Liver (tissue), 9 donors: ENCODE data around the gene PRDM1. TPM values are rescaled to one million over a fixed set of nuclear protein-coding genes. Genes with fewer than 3 reads are reported as not detected.

Experiments used
- DNase-seq: peaks from one replicate; pipeline ENCODE4 v3.0.0-alpha.2; 2017; ENCODE audit warnings: low spot score
- H3K27ac ChIP-seq, 2 donors: one replicate each; pipeline ENCODE4 v1.7.0; 2013; ENCODE audit warnings: inconsistent platforms in 2 of 2, low read length in 2 of 2, control low read depth in 1 of 2, low read depth in 1 of 2, mild to moderate bottlenecking in 1 of 2
- H3K27me3 ChIP-seq, 4 donors: one replicate each; pipeline versions ENCODE4 v1.6.1 to v1.7.0; 2013; ENCODE audit warnings: low read length in 3 of 4, inconsistent platforms in 1 of 4, mild to moderate bottlenecking in 1 of 4, moderate library complexity in 1 of 4; ENCODE audit not compliant: control insufficient read depth in 4 of 4, insufficient read depth in 4 of 4
- H3K36me3 ChIP-seq, 4 donors: one replicate each; pipeline versions ENCODE4 v1.6.1 to v1.7.0; 2013; ENCODE audit warnings: low read length in 3 of 4, mild to moderate bottlenecking in 3 of 4, low read depth in 1 of 4, moderate library complexity in 1 of 4; ENCODE audit not compliant: control insufficient read depth in 4 of 4, insufficient read depth in 3 of 4
- H3K4me1 ChIP-seq, 4 donors: one replicate each; pipeline versions ENCODE4 v1.6.1 to v1.7.0; 2013; ENCODE audit warnings: low read length in 3 of 4, mild to moderate bottlenecking in 3 of 4, moderate library complexity in 1 of 4; ENCODE audit not compliant: control insufficient read depth in 4 of 4, insufficient read depth in 4 of 4
- H3K4me3 ChIP-seq, 3 donors: one replicate each; pipeline versions ENCODE4 v1.6.1 to v1.7.0; 2013; ENCODE audit warnings: low read length in 3 of 3, control low read depth in 1 of 3, low read depth in 1 of 3, mild to moderate bottlenecking in 1 of 3
- H3K9ac ChIP-seq, 2 donors: one replicate each; pipeline ENCODE4 v1.7.0; 2013; ENCODE audit warnings: low read length in 2 of 2, mild to moderate bottlenecking in 2 of 2, moderate library complexity in 2 of 2, control low read depth in 1 of 2, low read depth in 1 of 2
- H3K9me3 ChIP-seq, 4 donors: one replicate each; pipeline versions ENCODE4 v1.6.1 to v1.7.0; 2013; ENCODE audit warnings: low read length in 3 of 4; ENCODE audit not compliant: control insufficient read depth in 4 of 4
- ATF3 ChIP-seq: IDR thresholded peaks from 2 replicates; pipeline ENCODE4 v1.6.1; 2016; ENCODE audit warnings: antibody characterized with exemption
- CTCF ChIP-seq: fragments of 150-350 bp; IDR thresholded peaks from 2 replicates; pipeline ENCODE4 v1.5.1; 2017; ENCODE audit warnings: improper control_type of control experiment, low read depth, low read length; ENCODE audit not compliant: missing input control
- EGR1 ChIP-seq, 2 donors: IDR thresholded peaks; 2 replicates each; pipeline ENCODE4 v1.6.1; 2016 to 2018; ENCODE audit warnings: antibody characterized with exemption in 2 of 2, low read depth in 2 of 2
- FOXA1 ChIP-seq: IDR thresholded peaks from 2 replicates; pipeline ENCODE4 v1.6.1; 2016; ENCODE audit warnings: antibody characterized with exemption
- FOXA2 ChIP-seq: IDR thresholded peaks from 2 replicates; pipeline ENCODE4 v1.6.1; 2016; ENCODE audit warnings: antibody characterized with exemption
- GABPA ChIP-seq, 2 donors: IDR thresholded peaks in 1 of 2; conservative IDR thresholded peaks in 1 of 2; 2 replicates each; pipeline ENCODE4 v1.6.1; 2016; ENCODE audit warnings: antibody characterized with exemption in 2 of 2, mild to moderate bottlenecking in 1 of 2, moderate library complexity in 1 of 2
- HNF4A ChIP-seq, 2 donors: conservative IDR thresholded peaks; 2 replicates each; pipeline ENCODE4 v1.6.1; 2016; ENCODE audit warnings: antibody characterized with exemption in 2 of 2, mild to moderate bottlenecking in 2 of 2
- HNF4G ChIP-seq: IDR thresholded peaks from 2 replicates; pipeline ENCODE4 v1.6.1; 2016; ENCODE audit warnings: antibody characterized with exemption
- JUND ChIP-seq, 2 donors: IDR thresholded peaks; 2 replicates each; pipeline ENCODE4 v1.6.1; 2016; ENCODE audit warnings: antibody characterized with exemption in 2 of 2
- NR2F2 ChIP-seq: IDR thresholded peaks from 2 replicates; pipeline ENCODE4 v1.6.1; 2016; ENCODE audit warnings: antibody characterized with exemption
- RAD21 ChIP-seq, 2 donors: IDR thresholded peaks; 2 replicates each; pipeline ENCODE4 v1.6.1; 2016; ENCODE audit warnings: antibody characterized with exemption in 2 of 2, mild to moderate bottlenecking in 2 of 2
- REST ChIP-seq: IDR thresholded peaks from 2 replicates; pipeline ENCODE4 v1.6.1; 2016; ENCODE audit warnings: antibody characterized with exemption, mild to moderate bottlenecking
- RXRA ChIP-seq, 2 donors: IDR thresholded peaks; 2 replicates each; pipeline ENCODE4 v1.6.1; 2017 to 2018; ENCODE audit warnings: antibody characterized with exemption in 2 of 2, mild to moderate bottlenecking in 1 of 2
- SP1 ChIP-seq: IDR thresholded peaks from 2 replicates; pipeline ENCODE4 v1.6.1; 2018; ENCODE audit warnings: antibody characterized with exemption, mild to moderate bottlenecking
- TAF1 ChIP-seq: conservative IDR thresholded peaks from 2 replicates; pipeline ENCODE4 v1.6.1; 2016; ENCODE audit warnings: antibody characterized with exemption, mild to moderate bottlenecking
- YY1 ChIP-seq: IDR thresholded peaks from 2 replicates; pipeline ENCODE4 v1.6.1; 2016; ENCODE audit warnings: antibody characterized with exemption, mild to moderate bottlenecking
- WGBS: extraction: QIAGEN DNeasy Blood & Tissue Kit; methylation state at CpG from one replicate; pipeline ENCODE4 v1.1.7; 2013; 5-methylcytosine and 5-hydroxymethylcytosine counted together
- polyA plus RNA-seq, 2 donors: library from polyadenylated mRNA; stranded (reverse) in 1 of 2; unstranded in 1 of 2; fragments of 200-250 nt in 1 of 2; fragments of >200 nt in 1 of 2; fragmentation: Nextera tagmentation in 1 of 2; extraction: Ambion mirVana in 1 of 2; gene quantifications; one replicate each; pipeline versions ENCODE4 v1.2.1 to v1.2.3, GENCODE V29; 2013 to 2015
- total RNA-seq, 2 donors: library from RNA; depleted of rRNA; stranded (reverse); fragments of >200 nt; gene quantifications; one replicate each; pipeline ENCODE4 v1.2.3, GENCODE V29; 2014
- TF ChIP-seq, protein P1 (sequence below): IDR thresholded peaks from 2 replicates; pipeline ENCODE4 v1.6.1; 2016; ENCODE audit warnings: antibody characterized with exemption
- TF ChIP-seq, protein P2 (sequence below): IDR thresholded peaks from 2 replicates; pipeline ENCODE4 v1.6.1; 2016; ENCODE audit warnings: antibody characterized with exemption
- donor health status: healthy.
- donor health status: healthy.
- donor health status: healthy.
- donor health status: healthy.
- donor health status: healthy.

The PRDM1 gene
- total and polyA plus RNA-seq, 4 donors, result 0.37 to 2.8 (median 0.65) TPM

DNA sequence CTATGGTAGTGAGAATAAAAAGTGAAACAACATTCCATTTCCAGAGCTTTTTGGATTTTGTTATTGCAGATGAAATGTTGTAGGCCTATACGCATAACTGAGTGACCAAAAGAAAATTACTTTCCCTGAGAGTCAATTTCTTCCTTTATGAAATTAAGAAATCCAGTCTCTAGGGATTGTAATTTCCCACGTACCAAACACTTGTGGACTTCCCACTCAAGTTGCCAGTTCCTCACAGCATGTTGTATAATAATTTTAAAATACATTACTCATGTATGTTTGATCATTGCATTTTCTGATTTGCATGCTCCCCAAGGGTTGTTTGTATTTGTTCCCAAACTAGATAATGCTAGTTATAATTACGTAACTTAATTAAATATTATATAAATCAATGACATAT is 12.0 kb upstream of the PRDM1 start (continued):
- TF ChIP-seq, protein P1, sequence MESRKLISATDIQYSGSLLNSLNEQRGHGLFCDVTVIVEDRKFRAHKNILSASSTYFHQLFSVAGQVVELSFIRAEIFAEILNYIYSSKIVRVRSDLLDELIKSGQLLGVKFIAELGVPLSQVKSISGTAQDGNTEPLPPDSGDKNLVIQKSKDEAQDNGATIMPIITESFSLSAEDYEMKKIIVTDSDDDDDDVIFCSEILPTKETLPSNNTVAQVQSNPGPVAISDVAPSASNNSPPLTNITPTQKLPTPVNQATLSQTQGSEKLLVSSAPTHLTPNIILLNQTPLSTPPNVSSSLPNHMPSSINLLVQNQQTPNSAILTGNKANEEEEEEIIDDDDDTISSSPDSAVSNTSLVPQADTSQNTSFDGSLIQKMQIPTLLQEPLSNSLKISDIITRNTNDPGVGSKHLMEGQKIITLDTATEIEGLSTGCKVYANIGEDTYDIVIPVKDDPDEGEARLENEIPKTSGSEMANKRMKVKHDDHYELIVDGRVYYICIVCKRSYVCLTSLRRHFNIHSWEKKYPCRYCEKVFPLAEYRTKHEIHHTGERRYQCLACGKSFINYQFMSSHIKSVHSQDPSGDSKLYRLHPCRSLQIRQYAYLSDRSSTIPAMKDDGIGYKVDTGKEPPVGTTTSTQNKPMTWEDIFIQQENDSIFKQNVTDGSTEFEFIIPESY, result no peak
- TF ChIP-seq JUND (IDR thresholded peaks at IDR 0.05) (no peak), TAF1 (no peak)

DNA sequence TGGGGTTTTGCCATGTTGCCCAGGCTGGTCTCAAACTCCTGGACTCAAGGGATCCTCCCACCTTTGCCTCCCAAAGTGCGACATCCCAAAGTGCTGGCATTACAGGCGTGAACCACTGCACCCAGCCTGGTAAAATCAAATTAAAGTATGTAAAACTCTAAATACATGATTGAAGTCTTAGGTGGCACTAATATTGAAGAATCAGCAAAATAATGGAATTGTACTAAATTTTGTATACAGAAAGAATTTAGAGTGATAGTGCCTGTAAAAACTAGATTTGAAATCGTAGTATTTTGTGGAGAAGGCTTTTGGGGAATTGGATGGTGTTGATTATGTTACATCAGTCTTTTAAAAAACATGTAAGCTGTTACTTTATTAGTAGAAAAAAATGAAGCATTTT is 10.0 kb upstream of the PRDM1 start:
- WGBS, result 80% methylated on average over 3 of the region's 3 CpGs
- DNase-seq, result no peak
- H3K4me3 ChIP-seq, result no peak overlapping the region
- TF ChIP-seq, protein P2, sequence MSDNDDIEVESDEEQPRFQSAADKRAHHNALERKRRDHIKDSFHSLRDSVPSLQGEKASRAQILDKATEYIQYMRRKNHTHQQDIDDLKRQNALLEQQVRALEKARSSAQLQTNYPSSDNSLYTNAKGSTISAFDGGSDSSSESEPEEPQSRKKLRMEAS, result no peak
- TF ChIP-seq GABPA (IDR thresholded peaks at IDR 0.05 in 1 of 2, conservative IDR thresholded peaks at IDR 0.05 in 1 of 2) (no peak), YY1 (no peak), NR2F2 (no peak), RAD21 (IDR thresholded peaks at IDR 0.05) (no peak), RXRA (IDR thresholded peaks at IDR 0.05) (no peak), TAF1 (no peak), SP1 (no peak), JUND (IDR thresholded peaks at IDR 0.05) (no peak), HNF4G (no peak), HNF4A (conservative IDR thresholded peaks at IDR 0.05) (no peak), FOXA1 (no peak), FOXA2 (no peak), REST (no peak), ATF3 (no peak), EGR1 (IDR thresholded peaks at IDR 0.05; ENCODE audit: low read depth in 2 of 2) (no peak), CTCF (no peak)
- TF ChIP-seq, protein P1, result no peak
- no peaks in the 10 kb centered on the region for H3K9me3 ChIP-seq
- H3K4me1 ChIP-seq, result no peaks in the 10 kb centered on the region
- no peaks in the 10 kb centered on the region for H3K36me3 ChIP-seq
- no peak overlapping the region for H3K9ac ChIP-seq
- H3K27me3 ChIP-seq, result peaks cover 0 to 4% (median 1%) of the 10 kb centered on the region in 4 donors
- no peak overlapping the region for H3K27ac ChIP-seq
